ENCODE data around the gene DAP. TPM values are rescaled to one million over a fixed set of nuclear protein-coding genes. Genes with fewer than 3 reads are reported as not detected.

Gene DAP
- total RNA-seq, 1 experiment from 2014 or later, result 138 TPM

- CTCF ChIA-PET, result no interaction called here
- intact Hi-C loops (cut with micrococcal nuclease; ENCODE audit: unreplicated experiment), result no loop called here
- Mint-ChIP-seq H3K9me3 (ENCODE audit: low read depth, unreplicated experiment) (peaks cover 2% of the 10 kb centered on the region), H3K36me3 (ENCODE audit: insufficient read depth, unreplicated experiment) (peaks cover 32% of the 10 kb centered on the region), H3K27me3 (ENCODE audit: unreplicated experiment) (no peaks in the 10 kb centered on the region), H3K27ac (ENCODE audit: unreplicated experiment) (no peak overlapping the region), H3K4me1 (ENCODE audit: low read depth, unreplicated experiment) (peaks cover 13% of the 10 kb centered on the region), H3K4me3 (ENCODE audit: low read depth, unreplicated experiment) (no peak overlapping the region)
- no peak for TF ChIP-seq CTCF (IDR thresholded peaks at IDR 0.05; ENCODE audit: unreplicated experiment)
- no TSS peak for BruUV-seq (replicated peaks)
- DNase-seq, result no peak
Measured at GRCh38 chr5:10734832-10735523, 26.1 kb downstream of the DAP start.

GRCh38 chr5:10734037-10734709, 26.9 kb downstream of the DAP start:
- BruUV-seq (replicated peaks), result no TSS peak
- no peak for DNase-seq
- Mint-ChIP-seq H3K27me3 (ENCODE audit: unreplicated experiment) (no peaks in the 10 kb centered on the region), H3K4me1 (ENCODE audit: low read depth, unreplicated experiment) (peaks cover 13% of the 10 kb centered on the region), H3K4me3 (ENCODE audit: low read depth, unreplicated experiment) (no peak overlapping the region), H3K27ac (ENCODE audit: unreplicated experiment) (no peak overlapping the region), H3K36me3 (ENCODE audit: insufficient read depth, unreplicated experiment) (peaks cover 32% of the 10 kb centered on the region), H3K9me3 (ENCODE audit: low read depth, unreplicated experiment) (no peaks in the 10 kb centered on the region)
- intact Hi-C loops (cut with micrococcal nuclease; ENCODE audit: unreplicated experiment), result no loop called here
- CTCF ChIA-PET, result no interaction called here
- TF ChIP-seq CTCF (IDR thresholded peaks at IDR 0.05; ENCODE audit: unreplicated experiment), result no peak

DNA sequence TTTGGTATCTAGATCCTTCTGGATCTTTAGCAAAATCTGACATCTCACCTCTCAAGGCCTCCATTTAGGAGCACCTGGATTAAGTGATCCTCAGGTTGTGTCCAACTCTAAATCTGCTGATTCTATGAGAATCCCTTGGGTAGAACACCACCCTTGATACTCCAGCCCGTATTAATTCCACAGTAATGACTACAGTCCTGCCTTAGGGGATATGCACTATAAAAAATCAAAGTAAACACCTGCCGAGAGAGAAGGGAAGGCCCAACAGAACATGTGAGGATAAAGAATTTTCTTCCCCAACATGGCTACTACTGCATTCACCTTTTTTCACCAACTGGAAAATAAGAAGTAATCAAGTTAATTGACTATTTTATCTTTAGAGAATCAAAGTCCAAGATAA, 27.6 kb downstream of the DAP start:
- Mint-ChIP-seq H3K36me3 (ENCODE audit: insufficient read depth, unreplicated experiment) (peaks cover 26% of the 10 kb centered on the region), H3K27ac (ENCODE audit: unreplicated experiment) (no peak overlapping the region)
- no TSS peak for BruUV-seq (replicated peaks)

DNA sequence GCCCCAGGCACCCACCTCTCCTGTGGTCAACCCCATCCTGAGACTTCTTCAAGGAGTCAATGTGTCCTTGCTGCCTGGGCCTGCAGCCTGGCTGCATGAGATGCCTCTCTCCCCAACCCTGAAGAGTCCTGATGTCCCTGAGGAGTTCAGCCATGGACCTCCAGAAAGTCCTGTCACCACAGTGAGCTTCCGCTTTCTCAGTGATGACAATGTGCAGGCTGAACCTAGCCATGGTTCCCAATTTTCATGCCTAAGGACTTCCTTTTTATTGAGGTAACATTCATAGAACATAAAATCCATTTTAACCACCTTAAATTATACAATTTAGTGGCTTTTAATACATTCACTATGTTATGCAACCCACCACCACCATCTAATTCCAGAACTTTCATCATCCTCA, 29.1 kb downstream of the DAP start:
- Mint-ChIP-seq H3K27ac (ENCODE audit: unreplicated experiment) (no peak overlapping the region), H3K4me3 (ENCODE audit: low read depth, unreplicated experiment) (no peak overlapping the region), H3K27me3 (ENCODE audit: unreplicated experiment) (no peaks in the 10 kb centered on the region), H3K36me3 (ENCODE audit: insufficient read depth, unreplicated experiment) (peaks cover 23% of the 10 kb centered on the region), H3K4me1 (ENCODE audit: low read depth, unreplicated experiment) (peaks cover 33% of the 10 kb centered on the region), H3K9me3 (ENCODE audit: low read depth, unreplicated experiment) (no peaks in the 10 kb centered on the region)
- CTCF ChIA-PET, result no interaction called here
- DNase-seq, result no peak
- BruUV-seq (replicated peaks), result no TSS peak
- intact Hi-C loops (cut with micrococcal nuclease; ENCODE audit: unreplicated experiment), result no loop called here
- TF ChIP-seq CTCF (IDR thresholded peaks at IDR 0.05; ENCODE audit: unreplicated experiment), result no peak

More for the DNA sequence above, 27.6 kb downstream of the DAP start:
- Mint-ChIP-seq H3K9me3 (ENCODE audit: low read depth, unreplicated experiment) (no peaks in the 10 kb centered on the region), H3K4me3 (ENCODE audit: low read depth, unreplicated experiment) (no peak overlapping the region), H3K4me1 (ENCODE audit: low read depth, unreplicated experiment) (peaks cover 20% of the 10 kb centered on the region), H3K27me3 (ENCODE audit: unreplicated experiment) (no peaks in the 10 kb centered on the region)
- no peak for DNase-seq
- no peak for TF ChIP-seq CTCF (IDR thresholded peaks at IDR 0.05; ENCODE audit: unreplicated experiment)
- intact Hi-C loops (cut with micrococcal nuclease; ENCODE audit: unreplicated experiment), result no loop called here
- CTCF ChIA-PET, result no interaction called here

All from Calu3 (cell line).